GM19468 (cell line): Measurements from ENCODE around the gene BCAS3.
"Not testable (repeated sequence)": the region's sequence is repeated elsewhere in the genome, so short reads cannot be mapped to it uniquely, and the experiment has no call there.

ENCODE experiments used
- ATAC-seq: cut with Tn5 transposase; IDR thresholded peaks from one replicate; pipeline ENCODE4 v1.9.1; 2021; ENCODE audit warnings: mild to moderate bottlenecking, moderate library complexity, moderate number of reproducible peaks; ENCODE audit not compliant: unreplicated experiment; ENCODE audit errors: extremely low read depth

BCAS3 gene

DNA sequence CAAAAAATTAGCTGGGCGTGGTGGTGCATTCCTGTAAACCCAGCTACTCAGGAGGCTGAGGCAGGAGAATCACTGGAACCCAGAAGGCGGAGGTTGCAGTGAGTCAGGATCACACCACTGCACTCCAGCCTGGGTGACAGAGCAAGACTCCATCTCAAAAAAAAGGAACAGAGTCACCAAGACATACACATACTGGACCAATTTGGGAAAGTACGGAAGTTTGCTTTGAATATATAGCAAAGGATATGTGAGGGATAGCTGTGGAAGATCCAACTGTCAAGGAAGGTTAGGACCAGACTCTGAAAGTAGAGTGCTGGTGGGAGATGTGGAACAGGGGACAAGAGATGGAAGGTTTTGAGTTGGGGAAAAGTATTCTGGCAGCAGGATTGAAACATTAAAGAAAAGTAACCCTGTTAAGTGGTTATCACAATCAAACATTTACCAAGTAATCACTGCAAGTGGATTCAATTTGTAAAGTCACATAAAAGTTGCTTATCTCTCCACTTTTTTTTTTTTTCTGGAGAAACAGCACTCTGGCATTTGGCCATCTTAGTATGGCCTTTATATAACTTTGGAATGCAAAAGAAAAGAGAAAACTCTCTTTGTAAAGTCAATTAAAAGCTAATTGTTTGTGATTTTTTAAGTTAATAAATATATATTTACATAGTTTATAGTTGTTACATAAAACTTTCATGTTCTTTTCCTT is 462.6 kb downstream of the BCAS3 start:
- no peak for ATAC-seq

DNA sequence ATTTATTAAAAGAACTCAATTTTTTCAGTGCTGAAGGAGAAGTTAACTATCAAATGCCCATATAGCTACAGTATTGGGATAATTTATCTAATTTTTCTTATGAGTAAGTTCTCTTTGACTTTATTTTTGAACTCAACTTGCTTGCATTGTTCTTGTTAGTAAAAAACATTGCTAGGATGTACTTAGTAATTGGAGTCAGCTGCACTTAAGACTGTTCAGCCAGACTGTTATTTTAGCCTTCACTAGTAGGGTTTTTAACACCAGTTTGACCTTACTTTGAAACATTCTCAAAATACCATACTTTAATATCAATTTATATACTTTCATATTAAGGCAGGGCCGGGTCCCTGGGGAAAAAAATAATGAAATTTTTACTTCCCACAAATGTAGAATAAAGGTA is 465.4 kb downstream of the BCAS3 start:
- ATAC-seq: no peak

DNA sequence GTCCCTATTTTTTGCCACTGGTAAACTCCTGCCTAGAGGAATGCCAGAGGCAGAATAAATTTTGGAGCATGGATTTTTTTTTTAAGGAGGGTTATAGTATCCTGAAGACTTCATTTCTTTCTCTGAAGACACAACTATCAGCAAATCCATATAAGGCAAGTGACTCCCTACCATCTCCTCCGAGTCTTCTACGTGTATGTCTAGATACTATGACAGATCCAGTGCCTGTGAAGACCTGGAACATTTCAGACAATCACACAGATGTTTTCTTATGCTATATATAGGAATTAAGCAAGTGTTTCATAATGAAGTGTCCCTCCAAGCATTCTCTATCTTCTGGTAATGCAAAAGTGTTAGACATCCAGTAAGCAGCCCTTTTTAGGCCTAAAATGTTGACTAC is 466.5 kb downstream of the BCAS3 start:
- no peak for ATAC-seq

DNA sequence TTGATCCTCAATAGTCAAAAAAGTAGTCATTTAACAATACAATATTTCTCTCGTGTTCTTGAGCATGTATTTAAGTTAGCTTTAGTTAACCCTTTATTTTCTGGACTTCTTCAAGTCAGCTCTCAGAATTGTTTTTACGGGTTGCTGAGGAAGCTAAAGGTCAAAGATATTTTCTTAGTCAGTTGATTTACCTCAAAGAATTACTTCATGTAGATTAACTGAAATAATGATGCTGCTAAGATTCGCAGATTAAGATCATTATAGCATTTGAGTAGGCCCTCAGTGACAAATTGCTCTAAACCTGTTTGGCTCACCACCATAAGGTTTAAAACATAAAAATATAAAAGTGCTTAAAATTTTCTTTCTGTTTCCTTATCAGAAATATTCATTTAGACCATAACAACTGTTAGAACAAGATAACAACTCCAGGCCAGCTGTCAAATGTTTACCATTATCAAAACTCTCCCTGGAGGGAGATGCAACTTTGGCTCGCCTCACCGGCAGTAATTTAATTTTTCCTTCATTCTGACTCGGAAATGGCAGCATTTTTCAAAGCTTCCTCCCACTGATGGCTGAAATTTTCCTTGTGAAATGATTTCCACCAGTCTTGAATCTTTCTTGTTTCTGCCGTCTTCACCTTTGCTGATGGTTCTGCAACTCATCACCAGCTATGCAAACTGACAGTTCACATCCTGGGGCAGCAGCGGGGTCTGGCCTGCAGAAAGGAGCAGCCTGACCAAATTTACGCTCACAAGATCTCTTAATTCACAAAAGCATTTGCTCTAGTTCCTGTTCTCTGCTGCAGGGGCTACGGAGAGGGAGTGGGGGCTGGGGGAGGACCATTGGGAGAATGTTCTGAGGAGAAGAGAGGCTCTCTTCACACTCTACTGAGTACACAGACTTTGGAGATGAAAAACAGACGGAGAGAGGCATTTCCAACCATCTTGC is 467.2 kb downstream of the BCAS3 start:
- no peak for ATAC-seq

DNA sequence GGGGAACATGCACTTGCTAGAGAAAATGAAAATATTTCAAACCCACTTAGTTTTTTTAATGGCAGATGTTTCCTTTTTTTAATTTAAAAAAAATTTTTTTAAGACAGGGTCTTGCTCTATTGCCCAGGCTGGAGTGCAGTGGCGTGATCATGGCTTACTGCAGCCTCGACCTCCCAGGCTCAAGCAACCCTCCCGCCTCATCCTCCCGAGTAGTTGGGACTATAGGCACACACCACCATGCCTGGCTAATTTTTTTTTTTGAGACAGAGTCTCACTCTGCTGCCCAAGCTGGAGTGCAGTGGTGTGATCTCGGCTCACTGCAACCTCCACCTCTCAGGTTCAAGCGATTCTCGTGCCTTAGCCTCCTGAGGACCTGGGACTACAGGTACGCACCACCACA is 469.2 kb downstream of the BCAS3 start:
- not testable (repeated sequence) for ATAC-seq

DNA sequence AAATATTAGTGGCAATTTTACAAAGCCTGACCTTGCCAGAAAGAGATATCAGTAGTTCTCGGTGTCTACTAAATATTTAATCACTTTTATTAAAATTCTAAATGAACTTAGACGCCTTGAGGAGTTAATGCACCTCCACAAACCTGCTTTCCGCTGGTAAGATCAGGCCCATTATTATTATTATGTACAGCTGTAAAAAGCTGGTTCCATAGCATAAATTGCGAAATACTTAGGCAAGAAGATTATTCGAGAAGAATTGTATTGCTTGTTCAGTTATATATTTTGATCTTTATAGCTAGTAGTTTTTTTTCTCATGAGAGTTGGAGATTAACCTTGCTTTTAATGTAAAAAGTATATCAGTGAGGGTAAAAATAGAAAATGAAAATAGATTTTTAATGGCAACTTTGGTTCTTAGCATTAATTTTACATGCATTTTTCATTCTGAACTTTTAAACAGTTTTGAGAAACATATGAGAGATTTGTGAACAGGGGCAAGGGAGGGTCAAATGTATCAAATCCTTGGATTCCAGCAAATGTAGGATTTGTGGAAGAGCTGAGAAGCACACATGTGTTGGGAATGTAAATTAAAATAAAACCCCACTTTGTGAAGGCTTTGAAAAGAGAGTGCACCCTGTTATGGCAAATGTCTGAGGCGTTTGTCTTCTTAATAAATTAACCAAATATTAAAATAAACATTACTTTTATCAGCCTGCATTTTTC is 471.6 kb downstream of the BCAS3 start:
- ATAC-seq: no peak

DNA sequence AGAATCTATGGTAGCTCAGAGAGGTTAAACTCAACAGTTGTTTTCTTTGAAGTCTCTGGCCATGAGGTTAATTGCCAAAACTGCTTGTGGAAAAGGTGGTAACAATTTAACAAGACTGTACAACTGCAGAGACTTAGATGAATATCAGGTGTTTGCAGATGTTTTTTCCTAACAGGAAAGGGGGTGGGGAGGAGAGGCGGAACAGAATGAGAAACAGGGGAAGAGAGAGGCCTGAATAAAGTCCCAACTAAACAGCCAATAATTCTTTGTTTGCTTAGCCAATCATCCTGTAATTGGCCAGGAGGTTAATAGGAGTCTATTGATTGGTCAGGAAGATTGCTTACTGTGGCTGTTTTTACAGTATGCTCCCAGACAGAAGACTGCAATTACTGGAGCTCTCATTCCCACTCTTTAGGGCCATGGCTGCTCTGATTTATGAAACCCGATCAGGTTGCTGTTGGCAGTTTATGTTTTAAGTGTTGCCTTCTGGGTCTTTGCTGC is 472.3 kb downstream of the BCAS3 start:
- no peak for ATAC-seq

DNA sequence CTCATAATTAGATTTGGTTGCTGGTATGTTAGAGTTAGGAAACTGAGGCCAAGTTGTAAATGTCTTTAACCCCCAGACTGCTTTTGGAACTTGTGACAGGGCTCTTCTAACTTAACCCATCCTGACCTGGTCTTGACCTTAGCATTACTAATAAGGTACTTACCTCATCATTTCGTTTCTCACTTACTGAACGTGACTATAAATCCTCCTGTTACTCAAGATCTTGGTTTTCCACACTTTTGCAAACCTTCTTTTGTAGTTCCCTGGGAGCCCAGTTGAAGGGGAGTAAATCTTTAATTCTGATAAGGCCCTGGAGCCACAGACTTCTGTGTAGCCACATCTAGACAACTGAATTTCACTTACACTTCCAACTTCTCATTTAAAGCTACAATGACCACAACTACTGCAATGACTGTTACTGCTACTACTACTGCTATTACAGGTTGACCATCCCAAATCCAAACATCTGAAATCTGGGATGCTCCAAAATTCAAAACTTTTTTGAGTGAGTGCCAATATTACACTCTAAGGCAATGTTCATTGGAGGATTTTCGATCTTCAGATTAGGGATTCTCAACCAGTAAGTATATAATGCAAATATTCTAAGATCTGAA is 473.1 kb downstream of the BCAS3 start:
- no peak for ATAC-seq

DNA sequence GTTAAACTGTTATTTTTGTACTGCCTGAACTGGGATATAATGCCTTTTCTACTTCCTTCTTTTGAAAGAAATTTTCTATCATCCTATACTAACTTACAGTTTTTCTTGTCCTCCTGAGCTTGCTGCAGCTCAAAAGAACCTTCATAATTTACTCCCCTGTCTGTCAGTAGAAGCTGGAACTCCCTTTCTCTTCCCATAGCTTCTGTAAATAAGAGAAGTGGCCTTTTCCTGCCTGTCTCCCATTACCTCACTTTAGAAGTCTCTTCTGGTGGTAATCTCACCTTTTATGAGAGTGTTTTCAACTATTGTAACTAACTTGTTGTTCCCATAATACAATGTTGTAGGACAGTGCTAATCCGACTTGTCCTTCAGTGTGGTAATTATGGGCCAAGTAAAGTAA is 475.2 kb downstream of the BCAS3 start:
- no peak for ATAC-seq

DNA sequence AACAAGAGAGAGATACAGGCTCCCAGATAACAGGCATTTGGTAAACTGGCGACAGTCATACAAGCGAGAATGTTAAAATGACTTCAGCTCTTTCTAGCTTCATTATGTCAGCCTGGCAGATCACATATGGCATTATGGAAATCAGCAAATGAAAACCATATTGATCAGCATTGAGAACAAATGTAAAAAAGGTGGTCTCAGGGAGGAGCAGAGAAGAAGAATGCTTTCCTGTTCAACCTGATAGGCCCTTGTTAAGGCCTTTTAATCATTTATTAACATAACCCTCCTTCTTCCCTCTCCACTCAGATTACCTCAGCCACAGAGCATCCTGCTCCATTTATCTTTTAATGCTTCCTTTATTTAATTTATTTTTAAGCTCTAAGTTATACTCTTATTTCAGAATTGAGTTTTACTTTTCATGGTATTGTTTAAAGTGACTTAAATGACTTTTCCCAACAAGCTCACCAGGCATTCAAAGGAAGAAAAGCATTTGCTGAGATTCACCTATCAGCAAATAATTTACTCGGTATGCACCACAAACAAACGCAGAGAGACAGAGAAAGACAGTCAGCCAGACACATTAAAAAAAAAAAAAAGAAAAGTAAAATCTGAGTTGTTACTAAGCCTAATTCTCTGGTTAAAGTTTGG is 478.1 kb downstream of the BCAS3 start:
- ATAC-seq: no peak

DNA sequence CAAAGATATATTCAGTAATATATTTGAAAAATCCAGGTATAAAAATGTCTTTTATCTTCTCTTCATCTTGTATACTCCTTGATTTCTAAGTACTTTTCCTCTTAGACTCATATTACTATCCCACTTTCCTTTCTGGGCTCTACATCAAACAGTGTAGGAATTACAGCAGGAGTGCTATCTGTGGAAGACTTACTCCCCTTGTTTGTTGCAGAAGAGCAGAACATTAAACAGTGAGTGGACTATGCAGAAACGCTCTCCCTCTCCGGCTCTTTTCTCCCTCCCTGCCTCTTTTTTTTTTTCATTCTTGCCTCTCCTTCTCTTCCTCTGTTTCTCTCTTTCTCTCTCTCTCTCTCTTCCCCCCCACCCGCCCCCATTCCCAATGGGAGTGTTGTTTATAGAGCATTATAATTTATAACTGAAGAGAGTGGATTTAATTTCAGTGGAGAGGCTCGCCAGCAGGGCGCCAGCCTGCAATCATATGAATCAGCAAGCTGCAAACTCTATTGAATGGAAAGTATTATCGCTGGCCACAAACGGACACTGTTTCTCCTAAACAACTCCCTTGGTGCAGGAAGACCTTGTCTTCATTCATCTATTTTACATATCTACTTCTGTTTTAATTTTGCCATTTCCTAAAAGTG is 479.7 kb downstream of the BCAS3 start:
- no peak for ATAC-seq

DNA sequence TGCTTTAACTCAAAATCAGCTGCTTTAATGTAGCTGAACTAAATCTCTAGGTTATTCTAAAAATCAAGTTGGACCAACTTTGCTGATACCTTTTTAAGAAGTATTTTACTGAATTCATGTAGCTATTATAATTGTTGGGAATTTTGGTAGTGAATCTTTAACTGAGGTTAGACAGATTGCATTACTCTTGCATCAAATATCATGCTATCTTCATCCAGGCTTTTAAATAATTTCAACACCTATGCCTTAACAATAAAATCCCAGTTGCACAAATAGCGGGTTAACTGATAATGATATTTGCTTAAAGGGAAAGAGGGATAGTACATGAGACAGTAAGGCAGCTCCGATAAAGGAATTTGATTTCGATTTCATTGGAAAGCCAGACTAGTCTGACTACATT is 480.7 kb downstream of the BCAS3 start:
- ATAC-seq: no peak

DNA sequence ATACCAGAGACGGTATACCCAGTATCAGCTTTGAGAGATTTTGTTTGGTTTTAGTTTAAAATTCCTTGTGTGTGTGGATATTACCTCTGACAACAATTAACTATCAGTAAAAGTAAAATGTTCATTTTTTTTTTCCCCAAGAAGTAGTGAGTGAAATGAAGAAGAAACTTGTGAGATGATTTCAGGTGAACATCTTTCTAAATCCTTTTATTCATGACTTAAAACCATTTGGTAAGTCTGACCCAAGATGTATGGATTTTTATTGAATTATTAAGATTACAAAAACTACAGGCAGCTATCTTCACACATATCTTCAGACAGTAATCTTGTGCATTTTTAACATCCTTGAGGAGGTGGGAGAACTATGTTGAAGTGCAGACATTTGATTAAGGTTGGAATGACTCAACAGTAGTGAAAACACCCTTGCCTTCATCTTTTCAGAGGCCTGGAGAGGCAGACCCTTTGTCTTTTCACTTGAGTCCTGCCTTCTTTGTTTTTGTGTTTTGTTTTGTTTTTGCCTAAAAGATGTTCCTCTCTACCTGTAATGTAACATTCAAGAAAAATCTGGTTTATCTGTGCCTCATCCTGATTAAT is 481.7 kb downstream of the BCAS3 start:
- ATAC-seq: no peak

DNA sequence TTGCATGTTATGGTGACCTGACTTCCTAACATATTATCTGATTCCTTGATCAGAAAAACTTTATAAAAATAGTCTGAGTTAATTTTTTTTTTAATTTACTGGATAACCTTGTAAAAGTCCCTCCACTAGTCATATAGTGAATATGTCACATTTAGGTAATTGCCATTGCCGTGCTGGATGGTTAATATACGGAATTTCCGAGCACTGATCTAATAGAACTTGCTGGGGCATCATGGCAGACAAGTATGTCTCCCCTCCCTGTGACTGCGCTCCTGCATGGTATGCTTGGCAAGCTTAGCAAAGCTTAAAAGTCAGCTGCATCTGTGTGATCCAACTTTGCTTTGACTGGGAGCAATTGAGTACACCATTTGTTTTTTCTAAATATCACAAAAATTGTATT is 482.6 kb downstream of the BCAS3 start:
- no peak for ATAC-seq

DNA sequence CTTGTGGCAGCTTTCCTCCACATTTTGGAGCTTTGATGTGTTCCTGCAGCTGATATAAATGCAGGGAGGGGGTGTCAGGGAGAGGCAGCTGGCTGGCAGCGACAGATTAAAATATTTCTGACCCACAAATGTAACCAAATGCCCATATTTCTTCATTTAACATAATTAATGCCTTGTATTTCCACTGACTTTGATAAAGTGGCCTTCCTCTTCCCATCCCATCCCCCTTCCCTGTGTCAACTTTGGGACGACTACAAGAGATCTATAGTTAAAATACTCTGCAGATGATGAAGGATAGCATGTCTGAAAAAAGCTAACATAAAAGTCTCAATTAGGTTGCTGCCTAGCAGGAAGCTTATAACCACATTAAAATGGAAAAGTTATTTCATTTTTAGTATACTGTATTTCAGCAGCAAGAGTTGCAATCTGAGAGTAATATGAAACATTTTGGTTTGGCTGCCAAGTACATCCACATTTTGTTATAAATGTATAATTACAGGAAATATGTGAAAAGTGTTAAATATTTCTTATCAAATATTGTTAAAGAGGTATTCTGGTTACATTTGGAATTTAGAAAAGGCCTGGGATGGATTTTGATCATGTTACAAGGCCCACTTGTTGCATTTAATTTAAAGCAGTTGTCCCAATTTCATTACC is 483.3 kb downstream of the BCAS3 start:
- ATAC-seq: no peak

DNA sequence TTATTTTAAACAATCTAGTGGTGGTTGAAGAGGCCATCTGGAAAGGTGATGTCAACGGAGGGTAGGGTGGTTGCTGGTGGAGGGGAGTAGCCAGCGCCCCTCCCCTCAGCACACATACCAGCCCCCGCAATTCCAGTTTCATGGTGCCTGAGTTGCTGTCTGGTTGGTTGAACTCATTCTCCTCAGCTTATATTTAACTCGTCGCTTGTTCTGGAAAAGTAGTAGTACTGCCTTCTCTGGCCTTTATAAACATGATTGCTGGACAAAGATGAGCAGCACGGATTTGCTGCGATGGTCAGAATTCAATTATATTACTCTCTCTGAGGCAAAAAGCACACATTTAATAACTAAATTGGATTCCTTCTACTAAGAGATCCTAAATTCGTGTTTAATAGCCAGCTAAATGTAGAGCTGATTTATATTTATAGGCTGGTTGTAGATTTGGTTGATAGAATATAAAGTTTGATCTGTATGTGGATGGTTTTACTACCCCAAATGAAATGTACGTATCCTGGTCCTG is 484.0 kb downstream of the BCAS3 start:
- ATAC-seq: no peak

DNA sequence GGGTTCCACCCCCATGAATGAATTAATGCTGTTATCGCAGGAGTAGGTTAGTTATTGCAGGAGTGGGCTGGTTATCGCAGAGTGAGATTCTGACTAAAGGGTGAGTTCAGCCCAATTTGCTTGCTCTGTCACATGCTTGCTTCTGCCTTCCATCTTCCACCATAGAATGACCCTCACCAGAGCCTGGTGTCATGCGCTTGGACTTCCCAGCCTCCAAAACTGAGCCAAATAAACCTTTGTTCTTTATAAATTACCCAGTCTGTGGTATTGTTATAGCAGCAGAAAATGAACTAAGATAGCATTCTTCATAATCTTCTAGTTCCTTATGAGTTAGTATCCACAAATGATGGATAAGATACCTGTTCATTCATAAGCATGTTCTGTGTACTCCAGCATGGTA is 486.9 kb downstream of the BCAS3 start:
- ATAC-seq: no peak

DNA sequence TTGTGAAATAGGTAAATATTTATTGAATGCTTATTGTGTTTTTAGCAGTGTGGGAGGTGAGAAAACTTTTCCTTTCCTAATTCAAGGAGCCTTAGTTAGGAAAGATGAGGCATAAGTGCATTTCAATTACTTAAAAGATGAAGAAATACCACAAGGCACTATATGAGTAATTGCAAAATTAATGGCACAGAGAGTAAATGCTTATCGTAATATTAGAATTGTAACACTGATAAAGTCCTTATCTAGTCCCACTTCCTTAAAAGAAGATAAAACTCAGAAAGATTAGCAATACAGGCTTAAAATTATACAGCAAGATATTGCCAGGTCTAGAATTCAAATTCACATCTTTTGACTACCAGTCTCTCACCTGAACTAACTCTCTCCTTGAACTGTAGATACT is 489.4 kb downstream of the BCAS3 start:
- ATAC-seq: no peak
